Testis (tissue), 2 donors: ENCODE data around the gene COL13A1.

ENCODE experiments used
- POLR2A ChIP-seq: fragments of 450-650 bp; IDR thresholded peaks from one replicate; pipeline ENCODE4 v1.6.1; 2017; ENCODE audit warnings: antibody characterized with exemption, mild to moderate bottlenecking, moderate library complexity
- TF ChIP-seq, protein P1 (sequence below), 3 experiments: fragments of 450-650 bp in 2 of 3; fragments of 200-600 bp in 1 of 3; sonication (generic) in 1 of 3; IDR thresholded peaks; one replicate each; pipeline ENCODE4 v1.5.1; 2016 to 2019; ENCODE audit warnings: antibody characterized with exemption in 3 of 3, mild to moderate bottlenecking in 2 of 3, moderate library complexity in 1 of 3

DNA sequence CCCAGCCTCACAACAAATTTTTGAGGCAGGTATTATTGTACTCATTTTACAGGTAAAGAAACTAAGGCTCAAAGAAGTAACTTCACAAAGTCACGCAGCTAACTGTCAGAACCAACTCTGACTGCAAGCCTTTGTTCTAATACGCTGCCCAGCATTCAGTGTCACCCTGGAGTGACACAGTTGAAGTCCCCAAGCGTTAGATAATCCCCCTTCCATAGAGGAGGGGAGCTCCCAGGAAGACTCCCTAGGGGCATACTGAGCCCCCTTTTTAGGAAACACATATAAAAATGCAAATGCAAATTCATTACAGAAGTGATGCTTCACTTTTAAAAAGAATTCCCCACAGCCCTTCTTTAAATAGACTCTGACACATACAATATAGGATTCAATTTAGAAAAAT is 150.0 kb downstream of the COL13A1 start:
- TF ChIP-seq, protein P1, sequence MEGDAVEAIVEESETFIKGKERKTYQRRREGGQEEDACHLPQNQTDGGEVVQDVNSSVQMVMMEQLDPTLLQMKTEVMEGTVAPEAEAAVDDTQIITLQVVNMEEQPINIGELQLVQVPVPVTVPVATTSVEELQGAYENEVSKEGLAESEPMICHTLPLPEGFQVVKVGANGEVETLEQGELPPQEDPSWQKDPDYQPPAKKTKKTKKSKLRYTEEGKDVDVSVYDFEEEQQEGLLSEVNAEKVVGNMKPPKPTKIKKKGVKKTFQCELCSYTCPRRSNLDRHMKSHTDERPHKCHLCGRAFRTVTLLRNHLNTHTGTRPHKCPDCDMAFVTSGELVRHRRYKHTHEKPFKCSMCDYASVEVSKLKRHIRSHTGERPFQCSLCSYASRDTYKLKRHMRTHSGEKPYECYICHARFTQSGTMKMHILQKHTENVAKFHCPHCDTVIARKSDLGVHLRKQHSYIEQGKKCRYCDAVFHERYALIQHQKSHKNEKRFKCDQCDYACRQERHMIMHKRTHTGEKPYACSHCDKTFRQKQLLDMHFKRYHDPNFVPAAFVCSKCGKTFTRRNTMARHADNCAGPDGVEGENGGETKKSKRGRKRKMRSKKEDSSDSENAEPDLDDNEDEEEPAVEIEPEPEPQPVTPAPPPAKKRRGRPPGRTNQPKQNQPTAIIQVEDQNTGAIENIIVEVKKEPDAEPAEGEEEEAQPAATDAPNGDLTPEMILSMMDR (IDR thresholded peaks at IDR 0.05): no peak
- no peak for TF ChIP-seq POLR2A
